ENCODE data around the gene SLC16A11. TPM values are rescaled to one million over a fixed set of nuclear protein-coding genes. Genes with fewer than 3 reads are reported as not detected.

The SLC16A11 gene
- total and polyA plus RNA-seq, 8 donors: 0.68 to 3.7 (median 2.3) TPM; not detected in 5

DNA sequence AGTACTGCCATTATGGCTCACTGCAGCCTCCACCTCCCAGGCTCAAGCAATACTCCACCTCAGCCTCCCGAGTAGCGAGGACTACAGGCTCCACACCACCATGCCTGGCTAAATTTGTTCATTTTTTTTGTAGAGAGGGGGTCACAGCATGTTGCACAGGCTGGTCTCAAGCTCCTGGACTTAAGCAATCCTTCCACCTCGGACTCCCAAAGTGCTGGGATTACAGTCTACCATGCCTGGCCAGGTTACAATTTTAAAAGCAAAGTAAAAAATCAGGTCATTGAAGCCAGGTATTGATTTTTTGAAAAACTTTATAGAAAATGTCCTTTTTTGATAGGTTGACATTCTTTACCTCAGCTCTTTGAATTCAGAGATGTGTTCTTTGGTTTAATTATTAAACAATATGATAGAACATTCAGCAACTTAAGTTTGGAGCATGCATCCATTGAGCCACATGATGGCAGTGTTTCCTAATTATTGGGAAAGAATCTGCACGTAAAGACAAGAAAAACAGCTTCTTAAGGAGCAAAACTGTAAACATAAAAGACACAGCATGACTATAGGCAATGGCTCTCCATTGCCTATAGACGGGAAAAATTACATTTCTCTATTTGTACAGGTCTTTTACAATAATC, 1.7 kb upstream of the SLC16A11 start:
- TF ChIP-seq EP300 (IDR thresholded peaks at IDR 0.05) (no peak), POLR2A (IDR thresholded peaks at IDR 0.05) (no peak), POLR2AphosphoS5 (IDR thresholded peaks at IDR 0.05) (peak in 1 of 3 donors; percentile 9)
- TF ChIP-seq, protein P1, sequence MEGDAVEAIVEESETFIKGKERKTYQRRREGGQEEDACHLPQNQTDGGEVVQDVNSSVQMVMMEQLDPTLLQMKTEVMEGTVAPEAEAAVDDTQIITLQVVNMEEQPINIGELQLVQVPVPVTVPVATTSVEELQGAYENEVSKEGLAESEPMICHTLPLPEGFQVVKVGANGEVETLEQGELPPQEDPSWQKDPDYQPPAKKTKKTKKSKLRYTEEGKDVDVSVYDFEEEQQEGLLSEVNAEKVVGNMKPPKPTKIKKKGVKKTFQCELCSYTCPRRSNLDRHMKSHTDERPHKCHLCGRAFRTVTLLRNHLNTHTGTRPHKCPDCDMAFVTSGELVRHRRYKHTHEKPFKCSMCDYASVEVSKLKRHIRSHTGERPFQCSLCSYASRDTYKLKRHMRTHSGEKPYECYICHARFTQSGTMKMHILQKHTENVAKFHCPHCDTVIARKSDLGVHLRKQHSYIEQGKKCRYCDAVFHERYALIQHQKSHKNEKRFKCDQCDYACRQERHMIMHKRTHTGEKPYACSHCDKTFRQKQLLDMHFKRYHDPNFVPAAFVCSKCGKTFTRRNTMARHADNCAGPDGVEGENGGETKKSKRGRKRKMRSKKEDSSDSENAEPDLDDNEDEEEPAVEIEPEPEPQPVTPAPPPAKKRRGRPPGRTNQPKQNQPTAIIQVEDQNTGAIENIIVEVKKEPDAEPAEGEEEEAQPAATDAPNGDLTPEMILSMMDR (IDR thresholded peaks at IDR 0.05): peak in 5 of 7 experiments; percentile 63 to 87 (median 73)
- peaks cover 0 to 72% (median 24%) of the 10 kb centered on the region in 3 donors for H3K27me3 ChIP-seq
- H3K27ac ChIP-seq: peak overlapping the region; percentile 61 to 88 (median 75)
- WGBS, 5 donors: 9 to 16% (median 11%) methylated on average over 4 to 5 of the region's 5 CpGs
- peaks cover 29 to 55% (median 48%) of the 10 kb centered on the region in 4 donors for H3K4me1 ChIP-seq
- intact Hi-C loops (cut with DNase I; ENCODE audit: low total_unique reads): no loop called here
- DNase-seq: peak; percentile 56 to 93
- H3K36me3 ChIP-seq: no peaks in the 10 kb centered on the region
- H3K9me3 ChIP-seq: no peaks in the 10 kb centered on the region
- H3K4me3 ChIP-seq: peak overlapping the region in 3 of 4 donors; percentile 14 to 42 (median 26)

DNA sequence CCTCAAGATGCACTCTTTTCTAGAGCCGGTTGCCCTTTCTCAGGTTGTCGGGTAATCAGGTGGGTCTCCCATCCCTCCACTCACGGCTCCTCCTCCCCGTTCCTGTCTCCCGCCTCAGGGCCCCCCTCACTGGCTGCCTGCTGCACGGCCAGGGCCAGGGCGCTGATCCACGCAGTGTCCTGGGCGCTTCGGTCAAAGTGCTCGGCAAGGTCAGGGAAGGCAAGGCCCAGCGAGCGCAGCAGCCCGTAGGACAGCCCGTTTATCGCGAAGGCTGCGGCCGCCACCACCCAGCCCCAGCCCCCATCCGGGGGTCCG, 753 bp downstream of the SLC16A11 start:
- TF ChIP-seq POLR2AphosphoS5 (IDR thresholded peaks at IDR 0.05) (no peak), EP300 (IDR thresholded peaks at IDR 0.05) (no peak), POLR2A (IDR thresholded peaks at IDR 0.05) (no peak)
- TF ChIP-seq, protein P1 (IDR thresholded peaks at IDR 0.05): no peak
- WGBS, 5 donors: 4 to 9% (median 7%) methylated on average over 11 to 21 of the region's 21 CpGs
- no peaks in the 10 kb centered on the region for H3K9me3 ChIP-seq
- H3K4me1 ChIP-seq: peaks cover 29 to 55% (median 48%) of the 10 kb centered on the region in 4 donors
- intact Hi-C loops (cut with DNase I; ENCODE audit: low total_unique reads): no loop called here
- H3K4me3 ChIP-seq: peak overlapping the region; percentile 36 to 51 (median 43)
- H3K27me3 ChIP-seq: peaks cover 0 to 56% (median 24%) of the 10 kb centered on the region in 3 donors
- H3K36me3 ChIP-seq: no peaks in the 10 kb centered on the region
- peak overlapping the region in 2 of 5 donors; percentile 39 to 63 for H3K27ac ChIP-seq
- DNase-seq: no peak

GRCh38 chr17:7042501-7043181, 1.3 kb downstream of the SLC16A11 start:
- H3K4me1 ChIP-seq: peaks cover 29 to 55% (median 47%) of the 10 kb centered on the region in 4 donors
- no peaks in the 10 kb centered on the region for H3K36me3 ChIP-seq
- H3K9me3 ChIP-seq: no peaks in the 10 kb centered on the region
- peak in 1 of 2 donors; percentile 68 for DNase-seq
- H3K27me3 ChIP-seq: peaks cover 0 to 51% (median 24%) of the 10 kb centered on the region in 3 donors
- H3K4me3 ChIP-seq: peak overlapping the region; percentile 36 to 51 (median 43)
- TF ChIP-seq POLR2AphosphoS5 (IDR thresholded peaks at IDR 0.05) (no peak), EP300 (IDR thresholded peaks at IDR 0.05) (no peak), POLR2A (IDR thresholded peaks at IDR 0.05) (no peak)
- TF ChIP-seq, protein P1 (IDR thresholded peaks at IDR 0.05): no peak
- WGBS, 5 donors: 14 to 32% (median 23%) methylated on average over 27 to 53 of the region's 53 CpGs
- peak overlapping the region in 2 of 5 donors; percentile 39 to 63 for H3K27ac ChIP-seq
- intact Hi-C loops (cut with DNase I; ENCODE audit: low total_unique reads): no loop called here

GRCh38 chr17:7041607-7042500, 2.0 kb downstream of the SLC16A11 start:
- no peak for DNase-seq
- peaks cover 29 to 51% (median 43%) of the 10 kb centered on the region in 4 donors for H3K4me1 ChIP-seq
- intact Hi-C loops (cut with DNase I; ENCODE audit: low total_unique reads): no loop called here

More at GRCh38 chr17:7041607-7042500, 2.0 kb downstream of the SLC16A11 start:
- peaks cover 0 to 49% (median 24%) of the 10 kb centered on the region in 3 donors for H3K27me3 ChIP-seq
- H3K9me3 ChIP-seq: no peaks in the 10 kb centered on the region
- peak overlapping the region; percentile 36 to 51 (median 43) for H3K4me3 ChIP-seq
- no peaks in the 10 kb centered on the region for H3K36me3 ChIP-seq
- TF ChIP-seq POLR2A (IDR thresholded peaks at IDR 0.05): no peak
- TF ChIP-seq EP300 (IDR thresholded peaks at IDR 0.05): no peak
- TF ChIP-seq, protein P1 (IDR thresholded peaks at IDR 0.05): no peak
- no peak for TF ChIP-seq POLR2AphosphoS5 (IDR thresholded peaks at IDR 0.05)
- 36 to 61% (median 52%) methylated on average over 20 to 43 of the region's 43 CpGs for WGBS, 5 donors
- peak overlapping the region in 1 of 5 donors; percentile 10 for H3K27ac ChIP-seq

All from stomach (tissue), 9 donors.